Measurements from ENCODE around the gene CLDN9. TPM values are rescaled to one million over a fixed set of nuclear protein-coding genes. Genes with fewer than 3 reads are reported as not detected.
A peak's percentile ranks its signal among the peaks of the same experiment; 100 is the strongest.

The CLDN9 gene
- total and polyA plus RNA-seq, 12 donors = 0.19 to 3.2 (median 0.90) TPM

GRCh38 chr16:2976673-2977072, 36.0 kb upstream of the CLDN9 start:
- intact Hi-C loops (cut with DNase I) = no loop called here
- ATAC-seq (no peak), DNase-seq (no peak)

GRCh38 chr16:2977440-2977839, 35.3 kb upstream of the CLDN9 start:
- H3K27ac ChIP-seq = no peak overlapping the region
- intact Hi-C loops (cut with DNase I) = no loop called here
- H3K4me1 ChIP-seq = peaks cover 0 to 29% (median 17%) of the 10 kb centered on the region in 9 donors
- H3K9me3 ChIP-seq = no peaks in the 10 kb centered on the region
- DNase-seq = no peak
- H3K4me3 ChIP-seq = no peak overlapping the region
- H3K36me3 ChIP-seq = peaks cover 0 to 17% (median 0%) of the 10 kb centered on the region in 9 donors
- TF ChIP-seq CTCF (IDR thresholded peaks at IDR 0.05) = no peak
- WGBS, 2 donors = 87% methylated on average over 6 of the region's 6 CpGs
- peaks cover 0 to 12% (median 7%) of the 10 kb centered on the region in 7 donors for H3K27me3 ChIP-seq
- no peak for ATAC-seq

More at GRCh38 chr16:2976673-2977072, 36.0 kb upstream of the CLDN9 start:
- Histone ChIP-seq H3K27me3 (peaks cover 0 to 12% (median 7%) of the 10 kb centered on the region in 7 donors), H3K36me3 (peaks cover 0 to 25% (median 0%) of the 10 kb centered on the region in 9 donors), H3K9me3 (no peaks in the 10 kb centered on the region), H3K4me1 (peaks cover 0 to 29% (median 19%) of the 10 kb centered on the region in 9 donors), H3K4me3 (no peak overlapping the region), H3K27ac (no peak overlapping the region)
- 93 to 97% methylated on average over 15 of the region's 15 CpGs for WGBS, 2 donors
- no peak for TF ChIP-seq CTCF (IDR thresholded peaks at IDR 0.05)

GRCh38 chr16:2979669-2980226, 33.0 kb upstream of the CLDN9 start:
- H3K36me3 ChIP-seq = peaks cover 0 to 5% (median 0%) of the 10 kb centered on the region in 9 donors
- H3K27ac ChIP-seq = peak overlapping the region in 1 of 10 donors; percentile 97
- 7 to 8% methylated on average over 40 to 43 of the region's 43 CpGs for WGBS, 2 donors
- TF ChIP-seq CTCF (IDR thresholded peaks at IDR 0.05) = no peak
- ATAC-seq (no peak), DNase-seq (no peak)
- H3K27me3 ChIP-seq = peaks cover 0 to 12% (median 7%) of the 10 kb centered on the region in 7 donors
- H3K4me1 ChIP-seq = peaks cover 0 to 33% (median 22%) of the 10 kb centered on the region in 9 donors
- no peaks in the 10 kb centered on the region for H3K9me3 ChIP-seq
- H3K4me3 ChIP-seq = peak overlapping the region; percentile 54 to 89 (median 80)
- intact Hi-C loops (cut with DNase I) = loop anchor here in 2 of 10 donors (2.0 to 5.0 kb wide), 2 partner anchors 17 to 52 kb away; no protein-coding TSS in a partner anchor

- WGBS, 2 donors = 5% methylated on average over 77 to 91 of the region's 91 CpGs
- Histone ChIP-seq H3K9me3 (no peaks in the 10 kb centered on the region), H3K4me3 (peak within 1 kb of the TSS; percentile 54 to 89 (median 80)), H3K27me3 (peaks cover 0 to 12% (median 7%) of the 10 kb centered on the region in 7 donors), H3K4me1 (peaks cover 2 to 40% (median 28%) of the 10 kb centered on the region in 9 donors), H3K27ac (peak within 1 kb of the TSS; percentile 9 to 97 (median 88)), H3K36me3 (peaks cover 0 to 3% (median 0%) of the 10 kb centered on the region in 9 donors)
- intact Hi-C loops (cut with DNase I) = loop anchor here in 2 of 10 donors (2.0 to 5.0 kb wide), 2 partner anchors 18 to 53 kb away; no protein-coding TSS in a partner anchor
- DNase-seq (peak; percentile 89 to 94), ATAC-seq (peak; percentile 94 to 98 (median 95))
- TF ChIP-seq CTCF (IDR thresholded peaks at IDR 0.05) = no peak
These were observed 32.2 kb upstream of the CLDN9 start, which contains the start of gene PKMYT1 for GRCh38 chr16:2980227-2981176. TSS of gene PKMYT1 (minus strand) at chr16:2980446. CDS start at chr16:2979657, 789 bp downstream.
